Nephron progenitor cell (in vitro differentiated cells): ENCODE results near the gene CRADD.
"Not testable (repeated sequence)": the region's sequence is repeated elsewhere in the genome, so short reads cannot be mapped to it uniquely, and the experiment has no call there.

Experiments
- DNase-seq: peaks from one replicate; pipeline ENCODE4 v3.0.0; 2021
- H3K27ac Mint-ChIP-seq: 2 replicates; pipeline ENCODE4 v1.8.0; 2021; ENCODE audit warnings: mild to moderate bottlenecking, moderate library complexity, mixed read lengths
- H3K27me3 Mint-ChIP-seq: 2 replicates; pipeline ENCODE4 v1.8.0; 2021; ENCODE audit warnings: mild to moderate bottlenecking, low read depth, mixed read lengths; ENCODE audit not compliant: poor library complexity
- H3K36me3 Mint-ChIP-seq: 2 replicates; pipeline ENCODE4 v1.8.0; 2021; ENCODE audit warnings: low read depth, mixed read lengths
- H3K4me1 Mint-ChIP-seq: 2 replicates; pipeline ENCODE4 v1.8.0; 2021; ENCODE audit warnings: mixed read lengths
- H3K4me3 Mint-ChIP-seq: 2 replicates; pipeline ENCODE4 v1.8.0; 2021; ENCODE audit warnings: mild to moderate bottlenecking, moderate library complexity, mixed read lengths
- H3K9me3 Mint-ChIP-seq: 2 replicates; pipeline ENCODE4 v1.8.0; 2021; ENCODE audit warnings: mild to moderate bottlenecking, moderate library complexity, mixed read lengths
- CTCF ChIP-seq: fragments of 200-600 bp; sonication (generic); IDR thresholded peaks from 2 replicates; pipeline ENCODE4 v1.5.0; 2021; ENCODE audit warnings: antibody characterized with exemption

Gene CRADD

GRCh38 chr12:93795352-93795751 lies 118.2 kb downstream of the CRADD start:
- Mint-ChIP-seq H3K36me3 (no peaks in the 10 kb centered on the region), H3K9me3 (no peaks in the 10 kb centered on the region), H3K4me1 (no peaks in the 10 kb centered on the region), H3K4me3 (no peak overlapping the region), H3K27me3 (peaks cover 2% of the 10 kb centered on the region), H3K27ac (no peak overlapping the region)
- no peak for TF ChIP-seq CTCF
- DNase-seq, result no peak

- H3K36me3 Mint-ChIP-seq, result no peaks in the 10 kb centered on the region
- DNase-seq, result no peak
- H3K9me3 Mint-ChIP-seq, result no peaks in the 10 kb centered on the region
- H3K4me1 Mint-ChIP-seq, result no peaks in the 10 kb centered on the region
- no peak overlapping the region for H3K27ac Mint-ChIP-seq
- no peak for TF ChIP-seq CTCF
- H3K4me3 Mint-ChIP-seq, result no peak overlapping the region
- H3K27me3 Mint-ChIP-seq, result peaks cover 2% of the 10 kb centered on the region
Observed at GRCh38 chr12:93796729-93797128, 119.6 kb downstream of the CRADD start.

DNA sequence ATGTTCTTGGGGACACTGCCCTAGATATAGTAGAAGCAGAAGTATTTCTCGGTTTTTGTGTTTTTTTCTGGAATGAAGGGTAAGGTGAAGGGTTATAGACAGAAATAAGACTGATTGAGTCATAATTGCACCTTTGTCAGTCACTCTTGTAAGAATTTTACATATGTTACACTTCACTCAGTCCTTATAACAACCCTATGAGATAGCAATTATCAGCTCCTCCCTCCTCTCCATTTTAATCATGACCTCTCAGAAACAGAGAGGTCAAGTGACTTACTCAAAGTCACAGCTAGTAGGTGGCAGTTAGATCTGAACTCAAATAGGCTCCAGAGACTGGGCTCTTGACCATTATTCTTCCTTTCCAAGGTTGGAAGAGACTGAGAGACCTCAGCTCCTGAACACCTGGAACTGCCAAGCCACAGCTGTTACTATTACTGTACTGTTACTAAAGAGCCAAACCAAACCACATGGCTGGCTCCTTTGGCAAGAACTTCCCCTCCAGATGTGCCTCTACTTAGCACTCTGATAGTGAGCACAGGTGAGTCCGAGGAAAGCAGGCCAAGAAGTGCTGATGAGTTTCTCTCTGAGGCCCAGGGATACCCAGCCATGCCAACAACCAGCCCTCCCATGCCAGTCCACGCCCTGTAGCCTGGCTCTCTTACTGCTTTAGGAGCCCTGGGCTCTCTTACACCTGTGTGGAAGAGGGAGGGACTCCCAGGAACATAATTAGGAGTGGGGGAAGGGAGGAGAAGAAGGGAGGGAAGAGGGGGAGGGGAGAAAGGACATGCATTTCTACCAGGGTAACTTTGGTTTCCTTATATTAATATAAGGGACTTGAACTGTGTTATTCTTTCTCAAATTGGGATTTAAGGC lies 121.3 kb downstream of the CRADD start:
- Mint-ChIP-seq H3K27ac (no peak overlapping the region), H3K4me1 (peaks cover 12% of the 10 kb centered on the region), H3K36me3 (no peaks in the 10 kb centered on the region), H3K9me3 (no peaks in the 10 kb centered on the region), H3K27me3 (peaks cover 2% of the 10 kb centered on the region), H3K4me3 (no peak overlapping the region)
- no peak for DNase-seq
- TF ChIP-seq CTCF, result no peak

DNA sequence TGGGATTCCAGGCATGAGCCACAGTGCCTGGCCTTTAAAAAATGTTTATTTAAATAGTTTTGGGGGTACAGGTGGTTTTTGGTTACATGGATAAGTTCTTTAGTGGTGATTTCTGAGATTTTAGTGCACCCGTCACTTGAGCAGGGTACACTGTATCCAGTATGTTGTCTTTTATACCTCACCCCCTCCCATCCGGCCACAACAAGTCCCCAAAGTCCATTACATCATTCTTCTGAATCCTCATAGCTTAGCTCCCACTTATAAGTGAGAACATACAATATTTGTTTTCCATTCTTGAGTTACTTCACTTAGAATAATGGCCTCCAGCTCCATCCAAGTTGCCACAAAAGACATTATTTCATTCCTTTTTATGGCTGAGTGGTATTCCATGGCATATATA lies 124.5 kb downstream of the CRADD start:
- H3K9me3 Mint-ChIP-seq, DNase-seq, H3K27me3 Mint-ChIP-seq, H3K27ac Mint-ChIP-seq, H3K4me3 Mint-ChIP-seq, H3K36me3 Mint-ChIP-seq: not testable (repeated sequence)
- peaks cover 31% of the 10 kb centered on the region for H3K4me1 Mint-ChIP-seq

- Mint-ChIP-seq H3K4me3 (no peak overlapping the region), H3K27ac (no peak overlapping the region), H3K4me1 (peaks cover 31% of the 10 kb centered on the region), H3K27me3 (no peaks in the 10 kb centered on the region), H3K36me3 (no peaks in the 10 kb centered on the region), H3K9me3 (no peaks in the 10 kb centered on the region)
- DNase-seq, result no peak
- no peak for TF ChIP-seq CTCF
Observed at GRCh38 chr12:93802293-93802692, 125.1 kb downstream of the CRADD start.

DNA sequence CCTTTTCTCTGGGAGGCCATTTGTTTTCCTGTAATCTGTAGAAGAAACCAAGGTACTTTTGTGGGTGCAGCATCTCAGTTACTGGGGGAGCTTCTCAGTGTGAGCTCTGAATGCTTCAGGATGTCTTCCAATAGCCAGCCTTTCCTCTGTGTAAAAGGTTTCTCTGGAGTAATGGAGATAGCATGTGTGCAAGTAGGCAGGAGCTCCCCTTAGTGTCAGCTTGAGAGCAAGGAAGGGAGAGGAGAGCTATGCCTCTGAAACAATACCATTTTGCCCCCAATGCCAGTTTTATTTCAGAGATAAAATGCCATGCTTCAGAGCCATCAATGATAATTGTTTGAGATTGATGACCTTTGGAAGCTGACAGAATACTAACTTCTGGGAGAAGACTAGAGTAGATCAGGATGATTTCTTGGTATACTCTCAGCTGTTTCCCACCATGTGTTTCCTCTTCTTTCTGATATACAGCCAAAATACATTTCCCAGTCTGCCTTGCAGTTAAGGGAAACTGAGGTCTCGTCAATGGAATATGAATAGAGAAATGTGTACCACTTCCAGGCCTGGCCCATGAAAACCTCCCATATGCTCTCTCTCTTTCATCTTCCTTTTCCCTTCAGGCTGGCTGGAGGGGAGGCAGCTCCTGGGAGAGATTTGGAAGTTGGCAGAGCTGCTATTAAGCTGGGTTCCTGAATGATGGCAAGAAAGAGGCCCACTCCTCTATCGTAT lies 125.7 kb downstream of the CRADD start:
- Mint-ChIP-seq H3K27me3 (no peaks in the 10 kb centered on the region), H3K4me1 (peaks cover 31% of the 10 kb centered on the region), H3K4me3 (peak overlapping the region; percentile 33), H3K36me3 (no peaks in the 10 kb centered on the region), H3K27ac (peak overlapping the region; percentile 40), H3K9me3 (no peaks in the 10 kb centered on the region)
- DNase-seq, result no peak
- TF ChIP-seq CTCF, result no peak
